A549 treated with AZD2906 at 1 μM for 4 hours (cell line): ENCODE measurements around the gene FAM98B. TPM values are rescaled to one million over a fixed set of nuclear protein-coding genes. Genes with fewer than 3 reads are reported as not detected.

Experiments used
- total RNA-seq: library from RNA; stranded (reverse); fragments of 200-300 nt; extraction: Qiagen RNA extraction; gene quantifications from 5 replicates; pipeline ENCODE4 v1.2.3, GENCODE V29; 2022

The FAM98B gene
- total RNA-seq = 8.3 to 12.0 TPM (median 9.1 TPM) in 5 replicates

DNA sequence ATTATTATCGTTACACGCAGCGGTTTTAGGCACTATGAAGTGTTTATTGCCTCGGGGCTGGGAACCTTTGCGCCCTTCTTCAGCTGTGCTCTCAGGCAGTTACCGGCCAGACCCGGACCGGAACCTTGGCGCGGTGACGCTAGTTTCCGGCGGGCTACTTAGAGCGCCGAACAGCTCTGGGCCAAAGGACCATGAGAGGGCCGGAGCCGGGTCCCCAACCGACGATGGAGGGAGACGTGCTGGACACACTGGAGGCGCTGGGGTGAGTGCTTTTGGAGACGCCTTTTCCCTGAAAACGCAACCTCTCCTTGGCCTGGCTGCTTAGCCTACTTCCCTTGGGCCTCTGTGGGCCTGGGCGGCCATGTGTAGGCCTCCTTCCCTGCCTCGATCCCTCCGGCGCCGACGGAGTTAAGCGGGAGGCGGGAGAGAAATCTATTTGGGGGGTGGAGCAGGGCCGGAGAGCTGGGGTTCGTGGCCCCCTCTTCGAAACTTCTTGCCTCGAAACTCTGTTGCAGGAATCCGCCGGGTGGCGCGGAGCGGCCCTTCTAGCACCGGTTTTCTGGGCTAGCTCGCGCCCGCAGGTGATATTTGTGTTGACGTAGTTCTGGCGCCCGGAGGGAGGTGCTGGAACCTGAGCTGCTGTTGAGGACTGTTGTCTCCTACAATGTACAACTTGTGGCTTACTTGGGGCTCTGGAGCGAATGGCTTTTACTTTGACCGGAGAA is at the start of gene FAM98B:
FAM98B (plus strand) TSS at position 157 of the 725 bp plus-strand sequence; CDS start at position 192, 35 bp downstream.

Other genes starting within 250 kb of the FAM98B start
- 7.0 to 8.4 TPM (median 8.0 TPM) in 5 replicates for gene SPRED1, start 201.3 kb upstream of the FAM98B start, total RNA-seq
- gene RASGRP1, start 110.7 kb downstream of the FAM98B start, total RNA-seq = 0.30 to 0.40 TPM (median 0.33 TPM) in 5 replicates